NCI-H69 (cell line): ENCODE measurements around the gene PFDN4.

ENCODE experiments used
- DNase-seq: peaks from one replicate; lab custom pipeline; 2025; lab: John Stamatoyannopoulos, UW

The PFDN4 gene

GRCh38 chr20:54268941-54269340 is 61.1 kb downstream of the PFDN4 start:
- DNase-seq = peak; percentile 37
